GM21390 (cell line): ENCODE data around the gene GJA1.
A peak's percentile ranks its signal among the peaks of the same experiment; 100 is the strongest.
"Not testable (repeated sequence)": the region's sequence is repeated elsewhere in the genome, so short reads cannot be mapped to it uniquely, and the experiment has no call there.

ENCODE experiments used
- ATAC-seq: cut with Tn5 transposase; IDR thresholded peaks from one replicate; pipeline ENCODE4 v1.9.1; 2021; ENCODE audit not compliant: unreplicated experiment

Gene GJA1

DNA sequence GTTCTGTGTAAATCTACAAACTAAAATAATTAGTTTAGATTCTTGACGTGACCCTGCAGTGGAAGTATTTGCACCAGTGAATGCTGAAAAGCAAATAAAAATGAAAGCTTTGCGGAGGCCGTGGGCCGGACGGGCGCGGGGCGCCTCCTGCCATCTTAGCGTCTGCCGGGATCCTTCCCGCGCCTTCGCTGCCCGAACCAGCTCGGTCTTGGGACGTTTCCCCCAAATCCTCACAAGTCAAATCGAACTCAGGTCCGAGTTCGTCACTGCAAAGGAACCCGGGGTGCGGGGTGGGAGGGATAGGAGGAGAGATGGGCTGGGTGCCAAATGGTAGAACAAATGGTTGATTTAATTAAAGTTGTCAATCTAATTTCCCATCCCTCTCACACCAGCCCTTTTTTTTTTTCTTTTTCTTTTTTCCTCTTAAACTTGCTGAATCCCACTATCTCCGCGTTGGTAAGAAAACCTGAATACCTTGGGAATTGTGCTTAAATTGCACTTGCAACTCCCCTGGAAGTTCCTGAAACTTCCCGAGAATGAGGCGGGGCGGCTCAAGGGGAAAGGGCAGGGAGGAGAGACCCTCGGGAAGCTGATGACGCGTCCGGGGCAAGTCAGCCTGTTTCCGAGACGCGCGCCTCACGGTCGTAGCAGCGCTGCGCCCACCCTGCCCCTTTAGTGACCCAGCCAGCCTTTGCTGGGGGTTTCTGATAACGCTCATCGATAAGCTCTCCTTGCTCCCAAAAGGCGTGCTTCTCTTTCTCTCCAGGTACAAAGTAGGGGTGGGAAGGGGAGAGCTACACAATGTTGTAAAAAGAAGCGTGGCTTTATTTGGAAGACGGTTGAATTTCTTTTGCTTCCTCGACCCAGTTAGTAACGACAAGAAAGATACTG lies 1.8 kb downstream of the GJA1 start:
- ATAC-seq, result no peak

GRCh38 chr6:121437851-121438651 lies 2.6 kb downstream of the GJA1 start:
- ATAC-seq, result no peak

DNA sequence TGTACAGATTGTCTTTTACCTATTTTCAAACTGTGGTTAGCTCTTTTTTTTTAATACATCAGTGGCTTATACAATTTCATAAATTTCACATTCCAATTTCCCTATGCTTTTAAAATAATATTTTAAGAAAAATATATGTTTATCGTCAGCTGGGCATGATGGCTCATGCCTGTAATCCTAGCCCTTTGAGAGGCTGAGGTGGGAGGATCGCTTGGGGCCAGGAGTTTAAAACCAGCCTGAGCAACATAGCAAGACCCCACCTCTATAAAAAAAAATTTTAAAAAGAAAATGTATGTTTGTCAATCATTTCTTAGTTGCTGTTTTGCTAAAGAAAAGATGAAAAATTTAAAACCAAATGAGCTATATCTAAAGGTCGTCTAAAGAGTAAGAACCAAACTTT lies 3.4 kb downstream of the GJA1 start:
- ATAC-seq, result no peak

- ATAC-seq, result no peak
These were observed 4.0 kb downstream of the GJA1 start for GRCh38 chr6:121439475-121439874.

- no peak for ATAC-seq
These were observed 4.5 kb downstream of the GJA1 start for GRCh38 chr6:121439926-121440325.

DNA sequence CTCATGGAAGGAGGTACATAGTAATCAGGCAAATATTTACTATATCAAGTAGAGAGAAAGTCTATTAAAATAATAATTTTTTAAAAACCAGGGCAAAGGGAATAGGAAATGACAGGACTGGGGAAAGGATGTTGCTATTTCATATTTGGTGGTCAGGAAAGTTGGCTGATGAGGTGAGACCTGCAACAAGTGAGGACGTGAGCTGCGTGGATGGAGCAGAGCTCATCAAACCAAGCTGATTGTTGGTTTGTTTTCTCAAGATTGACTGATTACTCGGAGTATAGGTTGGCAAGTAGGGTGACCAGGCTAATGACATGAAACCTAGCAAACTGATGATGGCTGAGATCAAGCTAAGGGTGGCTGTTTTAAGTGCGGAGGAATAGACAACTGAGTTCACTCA lies 6.0 kb downstream of the GJA1 start:
- ATAC-seq, result no peak

- no peak for ATAC-seq
These were observed 7.1 kb downstream of the GJA1 start for GRCh38 chr6:121442576-121442975.

DNA sequence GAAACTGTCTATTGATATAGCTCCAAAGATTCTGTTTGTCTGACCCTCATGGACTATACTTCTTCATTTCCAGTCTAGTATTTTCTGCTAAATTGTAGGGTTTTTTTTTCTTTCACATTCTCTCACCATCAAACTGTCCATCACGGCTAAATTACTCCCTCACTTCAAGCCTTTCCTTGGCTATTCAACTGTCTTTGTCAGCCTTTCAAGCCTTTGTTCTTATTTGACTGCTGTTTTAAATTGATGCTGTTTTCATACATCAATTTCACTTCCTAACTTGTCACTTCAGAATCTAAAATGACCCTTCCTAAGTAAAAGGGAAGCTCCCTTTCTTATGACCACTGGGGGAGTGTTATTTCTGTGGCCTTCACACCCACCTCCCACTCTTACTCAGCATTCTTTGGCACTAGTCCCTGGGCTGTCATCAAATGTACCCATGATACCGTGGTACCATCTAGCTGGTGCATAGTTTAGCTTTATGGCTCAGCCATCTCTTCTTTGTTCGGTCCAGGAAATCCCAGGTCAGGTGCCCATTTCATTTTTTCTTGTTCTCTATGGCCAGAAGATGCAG lies 8.6 kb downstream of the GJA1 start:
- ATAC-seq, result no peak

- ATAC-seq, result not testable (repeated sequence)
These were observed 11.3 kb downstream of the GJA1 start for GRCh38 chr6:121446705-121447104.

DNA sequence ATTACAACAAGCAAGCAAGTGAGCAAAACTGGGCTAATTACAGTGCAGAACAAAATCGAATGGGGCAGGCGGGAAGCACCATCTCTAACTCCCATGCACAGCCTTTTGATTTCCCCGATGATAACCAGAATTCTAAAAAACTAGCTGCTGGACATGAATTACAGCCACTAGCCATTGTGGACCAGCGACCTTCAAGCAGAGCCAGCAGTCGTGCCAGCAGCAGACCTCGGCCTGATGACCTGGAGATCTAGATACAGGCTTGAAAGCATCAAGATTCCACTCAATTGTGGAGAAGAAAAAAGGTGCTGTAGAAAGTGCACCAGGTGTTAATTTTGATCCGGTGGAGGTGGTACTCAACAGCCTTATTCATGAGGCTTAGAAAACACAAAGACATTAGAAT lies 12.3 kb downstream of the GJA1 start:
- ATAC-seq, result not testable (repeated sequence)

- ATAC-seq, result not testable (repeated sequence)
These were observed 13.1 kb downstream of the GJA1 start for GRCh38 chr6:121448528-121448927.

GRCh38 chr6:121449331-121449730 lies 13.9 kb downstream of the GJA1 start:
- no peak for ATAC-seq

- no peak for ATAC-seq
These were observed 14.8 kb downstream of the GJA1 start for GRCh38 chr6:121450242-121450641.

- ATAC-seq, result no peak
These were observed 15.8 kb downstream of the GJA1 start for GRCh38 chr6:121451250-121451649.

GRCh38 chr6:121453191-121453590 lies 17.7 kb downstream of the GJA1 start:
- ATAC-seq, result no peak

- ATAC-seq, result peak; percentile 78
These were observed 24.7 kb downstream of the GJA1 start for GRCh38 chr6:121460170-121460569.

- no peak for ATAC-seq
These were observed 27.6 kb downstream of the GJA1 start for GRCh38 chr6:121463087-121463486.

DNA sequence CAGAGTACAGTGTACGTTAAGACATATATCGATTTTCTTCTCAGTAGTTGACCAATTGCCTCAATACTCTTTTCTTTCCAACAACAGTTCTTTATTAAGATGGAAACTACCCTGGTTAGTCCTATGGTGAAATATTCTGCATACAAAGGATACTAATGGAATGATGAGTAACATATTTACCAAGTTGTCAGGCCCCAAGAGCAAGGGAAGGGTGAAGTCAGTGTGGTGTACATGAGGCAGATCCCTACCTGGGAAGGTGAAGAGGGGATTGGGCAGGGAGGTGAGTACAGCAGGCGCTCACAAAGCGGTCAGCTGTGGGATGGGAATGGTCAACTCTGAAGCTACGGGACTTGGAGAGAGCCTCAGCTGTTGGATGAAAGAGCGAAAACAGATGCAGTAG lies 29.7 kb downstream of the GJA1 start:
- ATAC-seq, result no peak

DNA sequence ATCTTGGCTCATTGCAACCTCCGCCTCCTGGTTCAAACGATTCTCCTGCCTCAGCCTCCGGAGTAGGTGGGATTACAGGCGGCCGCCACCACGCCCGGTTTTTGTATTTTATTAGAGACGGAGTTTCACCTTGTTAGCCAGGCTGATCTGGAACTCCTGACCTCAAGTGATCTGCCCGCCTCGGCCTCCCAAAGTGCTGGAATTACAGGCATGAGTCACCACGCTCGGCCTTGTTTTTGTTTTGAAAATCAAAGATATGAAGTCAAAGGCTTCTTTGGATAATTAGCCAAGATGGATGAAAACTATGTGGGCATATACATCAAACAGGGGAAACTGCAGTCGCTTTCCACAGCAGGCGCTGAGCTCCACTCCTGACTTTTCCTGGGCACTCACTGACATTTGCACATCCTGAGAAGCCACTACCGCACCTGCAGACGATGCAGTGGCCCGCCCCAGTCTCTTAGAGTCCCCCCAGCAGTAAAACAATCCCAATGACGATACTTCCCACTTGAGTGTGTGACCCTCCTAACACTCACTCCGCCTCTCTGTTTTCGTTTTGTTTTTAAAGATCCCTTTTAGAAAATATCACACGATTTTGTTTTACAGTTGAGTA lies 44.1 kb downstream of the GJA1 start:
- ATAC-seq, result no peak

GRCh38 chr6:121480099-121480713 lies 44.8 kb downstream of the GJA1 start:
- no peak for ATAC-seq
